Ishikawa (cell line): ENCODE results near the gene PLAGL1.

Experiments
- TAF1 ChIP-seq: IDR thresholded peaks from 2 replicates; pipeline ENCODE4 v1.6.1; 2012; ENCODE audit warnings: low read depth, mild to moderate bottlenecking
- TF ChIP-seq, protein P1 (sequence below): IDR thresholded peaks from 2 replicates; pipeline ENCODE4 v1.6.1; 2012

GRCh38 chr6:143936778-143937667 lies 71.0 kb downstream of the PLAGL1 start:
- TF ChIP-seq, protein P1, sequence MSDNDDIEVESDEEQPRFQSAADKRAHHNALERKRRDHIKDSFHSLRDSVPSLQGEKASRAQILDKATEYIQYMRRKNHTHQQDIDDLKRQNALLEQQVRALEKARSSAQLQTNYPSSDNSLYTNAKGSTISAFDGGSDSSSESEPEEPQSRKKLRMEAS, result no peak
- TF ChIP-seq TAF1, result no peak
